GM18867 (cell line): ENCODE measurements around the gene NUB1.

Experiments used
- ATAC-seq: cut with Tn5 transposase; IDR thresholded peaks from one replicate; pipeline ENCODE4 v1.9.1; 2021; ENCODE audit warnings: mild to moderate bottlenecking, moderate library complexity; ENCODE audit not compliant: unreplicated experiment

Gene NUB1

DNA sequence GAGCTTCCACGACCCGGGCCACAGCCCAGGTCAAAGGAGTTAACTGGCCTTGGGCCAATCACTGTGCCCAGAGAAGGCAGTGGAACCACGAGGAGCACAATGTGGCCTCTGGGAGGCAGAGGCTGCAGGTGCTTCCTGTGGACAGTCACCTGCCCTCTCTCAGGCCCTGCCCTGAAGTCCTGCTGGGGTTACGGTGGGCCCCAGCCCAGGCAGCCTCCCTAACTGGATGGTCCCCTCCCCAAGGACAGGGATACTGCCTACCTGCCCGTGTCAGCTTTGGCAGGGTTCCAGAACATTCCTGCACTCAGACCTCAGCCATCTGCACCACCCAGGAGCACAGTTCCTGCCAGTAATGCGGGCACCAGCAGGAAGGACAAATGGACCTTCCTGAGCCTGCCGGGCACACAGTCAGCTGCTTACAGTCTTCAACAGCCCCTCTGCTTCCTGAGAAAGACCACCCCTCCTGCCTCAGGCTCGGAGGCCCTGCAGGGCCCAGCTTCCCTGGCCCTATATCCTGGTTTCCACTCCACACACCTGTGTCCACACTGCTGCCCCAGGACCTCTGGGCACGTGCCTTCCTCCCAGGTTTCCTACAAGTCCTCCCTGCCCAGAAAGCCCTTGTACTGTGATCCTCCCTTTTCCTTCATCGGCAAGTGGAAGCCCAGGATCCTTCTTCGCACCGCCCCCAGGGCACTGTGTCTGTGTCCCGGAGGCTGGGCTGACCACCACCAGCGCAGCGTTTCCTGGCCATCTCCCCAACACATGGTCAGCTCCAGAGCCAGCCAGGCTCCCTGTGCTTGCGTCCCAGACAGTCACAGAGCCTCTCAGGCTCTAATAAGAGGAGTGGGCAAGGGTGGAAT, 44.9 kb downstream of the NUB1 start:
- ATAC-seq: no peak

DNA sequence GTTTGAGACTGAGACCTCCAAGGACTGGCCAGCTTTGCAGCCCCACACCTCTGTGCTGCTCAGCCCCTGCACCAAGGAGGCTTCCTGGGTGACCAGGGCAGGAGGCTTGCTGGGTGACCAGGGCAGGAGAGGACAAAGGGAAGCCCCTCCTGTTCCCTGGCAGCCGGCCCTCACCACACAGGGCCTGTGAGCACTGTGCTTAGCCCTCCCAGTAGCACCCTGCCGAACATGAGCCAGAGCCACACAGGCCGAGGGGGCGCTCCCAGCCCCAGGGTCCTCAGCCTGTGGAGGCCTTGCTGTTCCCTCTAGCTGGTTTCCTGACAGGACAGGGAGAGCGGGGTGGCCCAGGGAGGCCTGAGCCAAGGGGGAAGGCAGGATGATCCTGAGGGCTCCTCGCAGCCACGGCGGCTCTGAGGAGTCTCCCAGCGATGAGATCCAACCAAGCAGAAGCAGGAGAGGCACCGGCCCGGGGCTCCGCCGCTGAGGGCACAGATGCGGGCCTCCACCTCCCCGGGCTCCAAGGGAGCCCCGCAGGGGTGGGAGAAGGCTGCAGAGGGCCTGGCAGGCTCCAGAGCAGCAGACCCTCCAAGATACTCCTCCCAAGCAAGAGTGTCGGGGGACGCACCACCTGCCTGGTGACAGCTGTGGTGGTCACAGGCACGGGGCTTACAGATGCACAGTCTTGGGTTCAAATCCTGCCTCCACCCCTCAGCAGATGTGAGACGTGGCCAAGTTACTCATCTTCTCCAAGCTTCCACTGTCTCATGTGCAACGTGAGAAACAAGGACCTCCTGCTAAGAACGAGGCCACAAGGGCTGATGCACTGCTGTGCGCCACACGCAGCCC, 45.8 kb downstream of the NUB1 start:
- ATAC-seq: no peak

DNA sequence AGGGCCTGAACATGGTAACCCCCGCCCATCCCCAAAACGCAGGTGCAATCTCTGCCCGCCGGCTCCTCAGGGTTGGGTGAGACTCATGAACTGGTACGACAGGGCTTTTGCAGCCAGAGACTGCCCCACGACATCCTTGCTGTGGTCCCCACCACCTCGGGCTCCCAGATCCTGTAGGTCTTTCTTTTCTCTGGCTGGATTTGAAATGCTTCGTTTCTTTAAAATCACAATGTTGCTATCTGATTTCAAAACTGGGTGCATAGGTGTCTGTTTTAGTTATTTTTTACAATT, 46.3 kb downstream of the NUB1 start:
- no peak for ATAC-seq

DNA sequence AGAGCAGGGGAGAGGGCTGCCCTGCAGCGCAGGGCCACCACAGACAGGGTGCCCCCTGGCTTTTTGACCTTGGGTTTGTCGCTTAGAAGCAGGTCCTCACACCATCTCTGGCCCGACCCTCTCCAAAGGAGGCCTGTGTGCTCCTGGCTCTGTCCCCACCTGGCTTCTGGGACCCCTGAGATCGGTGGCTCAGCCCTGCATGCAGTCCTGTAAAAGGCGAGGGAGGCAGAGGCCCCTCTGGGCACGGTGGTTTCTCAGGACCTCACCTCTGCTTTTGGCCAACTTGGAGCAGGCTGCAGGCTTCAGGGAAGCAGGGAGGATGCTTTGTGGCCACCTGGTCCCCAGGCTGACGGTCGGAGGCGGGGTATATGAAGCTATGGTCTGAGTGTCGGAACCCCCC, 46.8 kb downstream of the NUB1 start:
- ATAC-seq: no peak

DNA sequence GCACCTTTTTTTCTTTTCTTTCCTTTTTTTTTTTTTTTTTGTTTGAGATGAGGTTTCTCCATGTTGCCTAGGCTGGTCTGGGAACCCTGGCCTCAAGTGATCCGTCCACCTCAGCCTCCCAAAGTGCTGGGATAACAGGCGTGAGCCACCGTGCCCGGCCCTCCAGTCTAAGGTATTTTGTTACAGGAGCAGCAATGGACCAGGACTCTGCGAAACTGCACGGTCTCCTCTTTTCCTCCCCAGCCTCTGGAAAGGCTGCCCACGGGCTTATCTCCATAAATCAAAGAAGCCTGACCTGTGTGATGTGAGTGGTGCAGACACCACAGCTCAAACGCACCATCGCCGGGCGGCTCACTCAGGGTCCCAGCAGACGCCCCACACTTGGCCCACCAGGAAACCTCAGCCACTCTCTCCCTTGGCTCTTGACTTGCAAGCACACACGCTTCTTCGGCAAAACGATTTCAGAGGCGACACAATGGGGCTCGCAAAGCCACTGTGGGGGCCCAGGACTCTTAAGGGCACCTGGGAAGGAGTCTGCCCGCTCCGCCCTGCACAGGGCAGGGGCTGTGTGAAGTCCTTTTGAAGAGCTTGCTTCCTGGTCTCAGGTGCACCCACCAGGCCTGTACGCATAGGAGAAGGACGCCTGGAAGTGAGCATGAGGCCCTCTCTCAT, 47.6 kb downstream of the NUB1 start:
- no peak for ATAC-seq

DNA sequence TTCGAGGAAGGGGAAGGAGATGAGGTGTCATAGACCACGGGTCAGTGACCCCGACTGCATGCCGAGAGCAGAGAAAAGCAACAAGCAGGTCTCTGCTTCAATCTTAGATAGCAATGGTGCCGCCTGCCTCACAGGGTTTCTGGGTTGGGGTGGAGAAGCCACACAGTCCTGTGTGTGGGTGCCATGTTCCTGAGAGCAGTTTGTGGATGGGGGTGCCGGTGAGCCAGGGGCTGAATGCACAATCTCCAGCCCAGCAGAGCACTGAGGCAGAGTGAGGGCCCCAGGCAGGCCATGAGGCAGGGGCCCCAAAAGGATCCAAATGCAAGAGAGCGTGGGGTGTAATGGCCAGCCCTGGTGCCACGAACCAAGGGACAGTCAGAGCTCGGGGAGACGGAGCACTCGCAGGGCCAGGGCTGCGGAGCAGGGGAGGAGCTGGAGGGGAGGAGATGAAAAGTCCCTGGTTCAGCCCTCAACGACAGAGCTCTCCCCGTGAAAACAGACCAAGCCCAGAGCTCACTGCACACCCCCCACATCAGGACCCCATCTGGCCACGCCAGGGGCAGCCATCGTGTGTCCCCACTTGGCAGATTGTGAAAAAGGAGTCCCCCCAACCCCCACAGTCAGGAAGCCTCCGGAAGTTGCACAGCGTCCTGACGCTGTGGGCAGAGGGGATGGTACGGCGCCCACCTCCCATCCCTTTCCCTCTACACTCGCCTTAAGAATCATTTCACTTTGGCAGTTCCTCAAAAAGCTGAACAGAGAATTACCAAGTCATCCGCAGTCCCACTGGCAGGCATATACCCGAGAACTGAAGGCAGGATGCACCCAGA, 48.4 kb downstream of the NUB1 start:
- ATAC-seq: no peak

DNA sequence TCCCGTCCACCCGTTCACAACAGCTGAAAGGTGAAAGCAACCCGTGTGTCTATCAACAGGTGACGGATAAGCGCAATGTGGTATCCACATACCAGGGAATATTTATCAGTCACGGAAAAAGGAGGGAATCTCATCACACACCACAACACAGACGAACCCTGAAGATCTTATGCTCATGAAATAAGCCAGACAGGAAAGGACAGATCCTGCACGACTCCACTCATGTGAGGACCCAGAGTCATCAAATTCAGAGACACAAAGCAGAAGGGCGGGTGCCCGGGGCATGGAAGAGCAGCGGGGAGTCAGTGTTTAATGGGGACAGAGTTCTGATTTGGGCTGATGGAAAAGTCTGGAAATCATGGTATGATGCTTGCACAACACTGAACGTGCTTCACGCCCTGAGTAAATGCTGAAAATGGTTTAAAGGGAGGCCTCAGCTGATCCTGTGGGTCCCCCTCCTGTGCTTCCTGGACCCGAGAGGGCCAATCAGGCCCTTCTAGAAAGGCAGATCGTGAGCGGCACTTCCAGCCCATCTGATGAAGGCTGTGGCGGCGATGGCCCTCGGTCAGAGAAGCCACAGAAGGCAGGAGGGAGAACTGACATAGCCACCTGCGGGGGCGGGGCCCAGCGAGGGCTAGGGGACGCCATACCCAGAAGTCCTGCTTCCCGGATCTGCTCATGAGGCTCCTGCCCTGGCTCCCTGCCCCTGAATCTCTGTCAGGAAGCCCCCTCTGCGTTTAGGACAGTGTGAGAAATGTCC, 49.2 kb downstream of the NUB1 start:
- no peak for ATAC-seq

DNA sequence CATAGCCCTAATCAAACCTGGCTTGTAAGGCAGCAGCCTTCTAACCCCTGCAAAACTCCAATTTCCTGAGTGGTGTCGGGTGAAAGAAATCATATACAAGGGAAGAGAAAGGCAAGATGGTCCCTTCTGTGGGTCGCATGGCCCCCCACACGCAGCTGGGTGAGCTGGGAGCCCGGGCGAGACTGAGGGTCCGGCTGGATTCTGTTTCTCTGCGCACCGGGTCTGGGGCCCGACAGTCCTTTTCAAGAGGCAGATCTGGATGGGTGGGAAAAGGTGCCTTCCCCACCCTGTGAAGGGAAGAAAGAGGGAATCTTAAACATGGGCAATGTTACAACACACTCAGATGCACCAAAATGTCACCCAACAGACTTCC, 49.7 kb downstream of the NUB1 start:
- no peak for ATAC-seq

DNA sequence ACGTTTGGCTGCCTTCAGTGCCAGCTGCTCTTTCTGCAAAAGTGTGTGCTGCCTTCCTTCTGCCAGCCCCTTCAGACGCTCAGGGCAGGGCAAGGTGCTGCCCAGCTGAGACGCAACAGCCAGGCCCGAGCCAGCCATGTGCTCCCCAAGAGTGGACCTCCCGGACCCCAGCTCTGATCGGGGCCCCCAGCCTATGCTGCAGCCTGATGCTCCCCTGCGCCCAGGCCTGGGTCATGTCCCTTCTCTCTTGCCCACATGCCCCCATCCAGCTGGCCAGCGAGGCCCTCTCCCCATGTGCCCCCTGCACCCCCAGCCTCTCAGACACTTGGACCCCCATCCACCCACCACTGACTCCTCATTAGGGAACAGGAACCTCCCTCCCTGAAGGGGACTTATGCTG, 50.4 kb downstream of the NUB1 start:
- no peak for ATAC-seq

DNA sequence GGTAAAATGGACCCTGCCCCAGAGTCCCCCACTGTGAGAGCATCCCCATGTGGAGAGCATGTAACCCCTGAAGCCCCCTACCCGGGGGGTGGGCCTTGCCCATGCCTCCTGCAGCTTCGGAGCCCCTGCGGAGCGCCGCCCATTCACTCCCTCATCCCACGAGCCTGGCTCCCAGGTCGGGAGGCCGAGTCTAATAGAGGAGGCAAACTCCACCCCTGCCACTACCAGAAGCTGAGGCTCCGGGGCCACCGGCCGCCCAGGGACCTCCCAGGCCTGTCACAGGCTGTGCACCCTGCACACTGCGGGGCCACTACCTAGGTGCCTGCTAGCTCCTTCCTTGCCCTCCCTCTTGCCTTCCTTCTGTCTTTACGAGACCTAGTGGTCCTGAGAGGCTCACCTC, 50.8 kb downstream of the NUB1 start:
- ATAC-seq: no peak

DNA sequence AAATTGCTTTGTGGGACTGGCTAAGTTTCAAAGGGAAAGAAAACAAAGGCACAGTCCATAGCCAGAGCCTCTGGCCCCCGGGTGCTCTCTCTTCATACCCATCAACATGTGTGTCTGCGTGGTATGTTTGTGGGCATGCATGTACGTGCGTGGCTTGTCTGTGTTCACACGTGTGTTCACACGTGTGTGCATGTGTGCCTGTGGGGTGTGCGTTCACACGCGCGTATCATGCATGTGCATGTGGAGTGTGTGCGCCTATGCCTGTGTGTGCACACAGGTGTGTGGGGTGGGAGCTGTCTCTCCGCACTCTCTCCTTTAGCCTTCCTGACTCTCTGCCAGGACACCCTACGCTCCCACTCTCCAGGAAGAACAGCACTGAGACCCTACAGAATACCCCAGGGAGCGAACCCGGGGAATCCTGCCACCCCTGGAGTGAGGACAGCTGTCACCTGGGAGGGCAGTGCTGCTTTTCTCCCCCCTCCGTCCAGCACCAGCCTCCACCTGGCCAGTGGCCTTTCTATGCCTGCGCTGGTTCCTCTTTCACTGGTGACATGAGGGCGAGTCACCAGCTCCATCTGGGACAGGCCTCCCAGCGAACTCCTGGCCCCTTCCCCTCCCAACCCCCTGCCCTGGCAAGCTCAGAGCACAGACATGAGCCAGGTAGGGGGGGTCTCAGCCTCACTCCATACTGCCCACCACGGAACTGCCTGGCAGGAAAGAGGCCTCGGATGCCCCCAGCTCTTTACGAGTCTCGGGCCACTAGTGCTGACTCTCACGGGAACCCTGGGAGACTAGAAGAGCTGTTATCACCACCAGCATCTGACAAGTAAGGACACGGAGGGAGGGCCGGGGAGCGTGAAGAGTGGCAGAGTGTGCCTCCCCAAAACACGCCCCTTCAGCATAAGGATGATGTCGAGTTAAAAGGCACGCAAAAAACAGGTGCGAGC, 51.7 kb downstream of the NUB1 start:
- no peak for ATAC-seq

DNA sequence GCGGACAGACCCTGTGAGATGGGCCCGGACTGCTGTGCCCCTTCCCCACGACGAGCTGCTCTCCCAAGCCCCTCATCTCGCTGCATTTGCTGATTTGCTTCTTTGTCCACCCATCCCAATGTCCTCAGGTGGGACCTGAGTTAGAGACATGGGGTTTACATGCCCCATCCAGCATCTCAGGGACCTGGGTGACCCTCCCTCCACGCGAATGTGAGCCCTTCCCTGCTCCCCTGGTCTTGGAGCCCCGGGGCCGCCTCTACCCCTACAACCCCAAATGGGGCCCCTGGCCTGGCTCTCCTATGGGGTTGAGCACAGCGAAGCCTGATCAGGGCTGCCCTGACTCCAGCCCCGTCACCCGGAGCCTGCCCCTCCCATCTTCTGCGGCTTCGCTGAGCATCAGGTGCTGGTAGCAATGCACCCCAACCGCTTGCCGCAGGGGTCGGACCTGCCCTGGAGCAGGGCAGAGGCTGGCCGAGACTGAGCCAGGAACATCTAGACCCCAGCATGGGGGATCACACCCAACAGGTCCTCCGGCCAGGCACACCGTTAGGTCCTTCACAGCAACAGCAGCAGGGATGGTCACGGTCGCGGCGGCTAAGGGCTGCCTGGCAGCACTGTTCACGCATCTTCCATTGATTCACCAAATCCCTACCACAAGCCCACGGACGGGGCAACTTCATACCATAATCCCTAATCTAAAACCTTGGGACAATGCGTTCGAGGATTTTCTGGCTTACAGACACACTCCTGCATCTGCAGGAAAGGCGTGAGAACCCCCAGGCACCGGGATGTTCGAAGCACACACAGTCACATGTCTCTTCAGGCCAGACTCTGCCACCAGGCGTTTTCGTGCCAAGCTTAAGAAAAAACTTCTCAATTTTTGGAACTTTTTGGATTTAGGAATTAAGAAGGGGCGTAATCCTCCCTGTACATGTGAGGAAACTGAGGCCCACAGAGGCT, 52.7 kb downstream of the NUB1 start:
- ATAC-seq: no peak

DNA sequence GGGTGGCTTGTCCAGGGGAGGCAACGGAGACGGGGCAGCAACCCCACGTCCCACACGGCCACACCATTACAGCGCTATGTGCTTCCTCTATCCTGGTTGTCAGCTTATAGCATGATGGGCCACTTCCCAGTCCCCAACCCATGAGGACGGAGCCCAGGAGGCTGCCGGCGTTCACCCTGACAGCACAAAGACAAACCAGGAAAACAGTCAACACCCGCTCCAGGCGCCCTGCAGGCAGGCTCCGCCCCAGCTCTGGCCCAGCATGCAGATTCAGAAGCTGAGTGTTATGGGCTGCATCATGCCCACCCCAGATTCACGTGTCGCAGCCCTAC, 53.4 kb downstream of the NUB1 start:
- ATAC-seq: no peak

DNA sequence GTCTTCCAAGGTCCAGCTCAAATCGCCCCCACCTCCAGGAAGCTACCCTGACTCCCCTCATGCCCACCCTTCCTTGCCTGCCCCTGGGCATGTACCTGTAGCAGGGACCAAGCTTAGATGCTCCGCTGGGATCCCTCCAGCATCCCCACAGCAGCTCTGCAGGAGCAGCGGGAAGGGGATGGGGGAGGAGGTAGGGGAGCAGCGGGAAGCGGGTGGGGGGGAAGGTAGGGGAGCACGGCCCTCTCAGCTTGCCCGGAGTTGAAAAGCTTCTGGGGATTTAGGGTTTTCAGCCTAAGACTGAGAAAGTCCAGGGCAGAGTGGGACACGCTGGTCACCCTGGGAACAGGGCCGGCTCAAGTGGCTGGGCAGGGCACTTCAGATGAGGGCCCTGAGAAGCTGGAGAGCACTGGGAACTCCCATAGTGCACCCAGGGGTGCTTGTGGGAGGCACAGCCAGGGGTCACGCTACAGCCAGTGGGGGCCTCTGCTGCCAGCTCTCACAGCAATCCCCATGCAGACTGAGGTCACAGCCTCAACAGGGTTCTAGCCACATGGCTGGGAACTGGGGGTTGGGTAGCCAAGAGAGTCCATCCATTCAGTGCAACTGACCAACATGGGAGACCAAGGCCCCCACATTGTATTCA, 54.8 kb downstream of the NUB1 start:
- ATAC-seq: no peak

DNA sequence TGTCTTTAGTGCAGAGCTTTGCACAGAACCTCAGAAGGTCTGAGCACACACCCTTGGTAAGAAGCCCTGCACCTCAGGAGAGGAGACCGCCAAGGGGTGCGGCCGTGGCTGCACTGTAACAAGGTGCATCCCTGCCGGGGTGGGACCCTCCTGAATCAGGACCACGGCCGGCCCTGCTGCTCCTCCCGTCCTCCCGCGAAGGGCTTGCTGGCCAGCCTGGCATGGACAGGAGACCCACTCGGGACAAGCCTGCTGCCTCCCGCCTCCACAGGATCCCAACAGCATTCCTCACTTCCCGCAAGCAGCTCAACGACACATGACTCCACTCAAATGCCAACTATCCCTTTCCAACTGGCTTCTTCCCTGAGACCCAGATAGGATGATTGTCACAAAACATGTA, 55.4 kb downstream of the NUB1 start:
- no peak for ATAC-seq

DNA sequence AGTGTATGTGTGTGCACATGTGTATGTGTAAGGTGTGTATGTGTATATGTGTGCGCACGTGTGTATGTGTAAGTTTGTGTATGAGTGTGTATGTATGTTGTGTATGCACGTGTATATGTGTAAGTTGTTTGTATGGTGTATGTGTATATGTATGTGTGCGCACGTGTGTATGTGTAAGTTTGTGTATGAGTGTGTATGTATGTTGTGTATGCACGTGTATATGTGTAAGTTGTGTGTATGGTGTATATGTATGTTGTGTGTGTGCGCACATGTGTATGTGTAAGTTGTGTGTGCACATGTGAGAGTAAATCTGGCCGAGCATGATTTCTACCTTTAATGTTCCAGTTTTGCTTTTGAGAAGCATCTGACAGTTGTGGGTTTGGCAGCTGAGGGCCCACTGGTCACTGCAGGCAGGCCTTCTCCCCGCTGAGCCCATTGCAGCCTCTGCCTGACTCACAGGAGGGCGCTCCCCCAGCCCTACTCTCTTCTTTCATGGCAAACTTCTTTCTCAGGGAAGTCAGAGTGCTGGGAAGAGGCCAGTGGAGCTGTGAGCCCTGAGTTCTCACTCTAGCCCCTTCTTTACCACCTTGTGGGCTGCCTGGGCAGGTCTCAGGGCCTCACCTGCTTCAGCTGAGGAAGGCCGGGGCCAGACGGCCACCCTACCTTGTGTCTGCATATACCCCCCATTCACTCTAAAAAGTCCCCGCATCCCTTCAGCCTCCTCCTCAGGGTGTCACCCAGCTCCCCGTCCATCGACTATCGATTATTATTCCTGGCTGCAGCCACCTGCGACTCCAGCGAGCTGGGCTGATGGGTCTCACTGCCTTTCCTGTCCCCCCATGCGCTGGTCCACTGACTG, 57.1 kb downstream of the NUB1 start:
- ATAC-seq: no peak

DNA sequence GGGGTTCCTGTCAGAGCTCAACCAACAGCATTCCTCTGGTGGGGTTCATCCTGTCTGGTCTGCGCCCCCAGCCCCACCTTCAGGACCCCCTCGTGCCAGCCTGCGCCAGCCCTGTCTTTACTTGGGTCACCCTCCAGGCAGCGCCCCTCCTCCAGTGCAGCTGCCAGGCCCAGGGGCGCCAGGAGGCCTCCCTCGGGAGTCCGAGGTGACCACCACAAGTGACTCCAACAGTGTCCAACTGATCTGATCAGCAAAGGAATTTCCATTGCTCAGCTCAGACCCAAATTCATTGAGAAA, 57.6 kb downstream of the NUB1 start:
- ATAC-seq: no peak
